Astrocyte (in vitro differentiated cells and primary cell): Measurements from ENCODE around the gene WTAP.

Source experiments
- EZH2 ChIP-seq: IDR thresholded peaks from 2 replicates; pipeline ENCODE4 v1.6.1; 2012; ENCODE audit warnings: mild to moderate bottlenecking, low read length, inconsistent platforms; ENCODE audit not compliant: insufficient read depth
- TF ChIP-seq, protein P1 (sequence below): IDR thresholded peaks from 2 replicates; pipeline ENCODE4 v1.5.1; 2011; ENCODE audit warnings: low read depth, mild to moderate bottlenecking, inconsistent platforms, low read length, moderate library complexity; ENCODE audit not compliant: insufficient read depth

DNA sequence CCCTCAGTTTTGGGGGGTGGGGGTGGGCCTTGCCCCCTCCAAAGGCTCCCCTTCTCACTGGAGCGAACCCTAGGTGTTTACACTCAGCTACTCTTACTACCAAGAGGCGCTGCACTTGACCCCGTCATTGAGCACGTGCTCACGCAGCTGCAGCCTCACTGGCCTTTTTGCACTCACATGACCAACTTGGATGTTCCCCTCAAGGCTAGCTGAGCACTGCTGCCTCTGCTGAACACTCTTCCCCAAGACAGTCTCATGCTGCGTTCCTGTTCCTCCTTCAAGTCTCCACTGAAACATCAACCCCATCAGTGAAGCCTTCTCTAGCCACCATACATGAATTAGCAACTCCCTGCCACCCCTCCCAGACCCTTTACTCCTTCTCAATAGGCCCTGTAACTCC lies 38.3 kb upstream of the WTAP start:
- TF ChIP-seq, protein P1, sequence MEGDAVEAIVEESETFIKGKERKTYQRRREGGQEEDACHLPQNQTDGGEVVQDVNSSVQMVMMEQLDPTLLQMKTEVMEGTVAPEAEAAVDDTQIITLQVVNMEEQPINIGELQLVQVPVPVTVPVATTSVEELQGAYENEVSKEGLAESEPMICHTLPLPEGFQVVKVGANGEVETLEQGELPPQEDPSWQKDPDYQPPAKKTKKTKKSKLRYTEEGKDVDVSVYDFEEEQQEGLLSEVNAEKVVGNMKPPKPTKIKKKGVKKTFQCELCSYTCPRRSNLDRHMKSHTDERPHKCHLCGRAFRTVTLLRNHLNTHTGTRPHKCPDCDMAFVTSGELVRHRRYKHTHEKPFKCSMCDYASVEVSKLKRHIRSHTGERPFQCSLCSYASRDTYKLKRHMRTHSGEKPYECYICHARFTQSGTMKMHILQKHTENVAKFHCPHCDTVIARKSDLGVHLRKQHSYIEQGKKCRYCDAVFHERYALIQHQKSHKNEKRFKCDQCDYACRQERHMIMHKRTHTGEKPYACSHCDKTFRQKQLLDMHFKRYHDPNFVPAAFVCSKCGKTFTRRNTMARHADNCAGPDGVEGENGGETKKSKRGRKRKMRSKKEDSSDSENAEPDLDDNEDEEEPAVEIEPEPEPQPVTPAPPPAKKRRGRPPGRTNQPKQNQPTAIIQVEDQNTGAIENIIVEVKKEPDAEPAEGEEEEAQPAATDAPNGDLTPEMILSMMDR = no peak
- no peak for TF ChIP-seq EZH2
